HG02885 (cell line): ENCODE results near the gene PXDN.

Experiments used
- ATAC-seq: cut with Tn5 transposase; IDR thresholded peaks from one replicate; pipeline ENCODE4 v1.9.1; 2021; ENCODE audit warnings: mild to moderate bottlenecking; ENCODE audit not compliant: unreplicated experiment, poor library complexity

The PXDN gene

DNA sequence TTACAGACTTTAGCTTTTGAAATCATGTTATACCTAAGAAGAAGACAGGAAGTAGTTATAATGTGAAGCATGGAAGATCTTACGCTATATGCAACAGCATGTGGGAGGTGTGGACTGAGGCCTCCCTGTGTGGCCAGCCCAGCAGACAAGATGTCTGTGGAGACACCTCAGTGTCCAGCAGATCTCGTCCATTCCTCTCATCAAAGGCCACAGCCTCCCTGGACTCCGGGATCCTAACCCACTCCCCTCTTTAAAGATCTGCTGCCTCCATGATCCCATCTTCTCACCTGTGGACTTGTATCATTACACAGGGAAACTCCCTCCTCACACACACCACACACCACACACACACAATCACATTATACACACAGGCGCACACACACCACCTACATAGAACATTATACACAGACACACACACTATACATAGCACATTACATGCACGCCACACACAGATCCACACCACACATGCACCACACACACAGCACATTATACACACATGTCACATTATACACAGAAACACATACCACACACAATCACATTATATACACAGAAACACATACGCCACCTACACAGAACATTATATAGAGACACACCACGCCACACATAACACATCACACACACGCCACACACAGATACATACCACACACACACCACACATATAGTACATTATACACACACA, 89.5 kb downstream of the PXDN start:
- no peak for ATAC-seq

- ATAC-seq = no peak
Measured at GRCh38 chr2:1653956-1654695, 90.2 kb downstream of the PXDN start.

DNA sequence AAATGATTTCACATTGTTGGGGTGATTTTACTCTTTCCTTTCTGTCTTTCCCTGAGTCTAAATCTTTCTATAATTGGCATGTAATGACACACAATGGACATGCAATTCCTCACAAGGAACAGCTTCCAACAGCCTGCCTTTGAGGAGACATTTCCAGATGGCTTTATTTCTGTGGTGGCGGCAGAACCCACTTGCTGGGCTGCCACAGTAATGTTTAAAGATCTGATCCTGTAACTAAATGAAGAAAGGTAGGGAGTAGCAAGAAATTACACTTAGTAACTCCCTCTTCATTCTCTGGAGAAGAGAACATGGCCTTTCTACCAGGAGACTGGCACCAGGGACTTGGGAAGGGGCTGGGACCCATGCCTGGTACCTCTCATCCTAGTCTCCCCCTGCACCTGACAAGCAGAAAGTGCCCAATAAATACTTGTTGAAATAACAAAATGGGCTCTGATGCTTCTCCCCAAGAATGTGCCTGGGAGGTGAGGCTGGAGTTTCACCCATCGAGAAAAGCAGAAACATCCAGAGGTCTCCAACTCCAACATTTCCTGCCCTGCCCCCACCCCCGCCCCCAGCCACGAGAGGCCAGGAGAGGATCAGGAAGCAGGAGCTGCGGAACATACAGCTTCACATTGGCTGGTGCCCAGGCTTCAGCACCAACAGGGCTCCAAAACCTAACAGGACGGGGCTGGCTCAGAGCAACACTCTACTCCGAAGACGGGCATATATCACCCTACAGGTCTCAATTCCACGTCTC, 92.1 kb downstream of the PXDN start:
- ATAC-seq = no peak

- no peak for ATAC-seq
Measured at GRCh38 chr2:1651121-1652033, 92.9 kb downstream of the PXDN start.

GRCh38 chr2:1650085-1650872, 94.0 kb downstream of the PXDN start:
- no peak for ATAC-seq

- no peak for ATAC-seq
Measured at GRCh38 chr2:1649103-1650084, 94.9 kb downstream of the PXDN start.

DNA sequence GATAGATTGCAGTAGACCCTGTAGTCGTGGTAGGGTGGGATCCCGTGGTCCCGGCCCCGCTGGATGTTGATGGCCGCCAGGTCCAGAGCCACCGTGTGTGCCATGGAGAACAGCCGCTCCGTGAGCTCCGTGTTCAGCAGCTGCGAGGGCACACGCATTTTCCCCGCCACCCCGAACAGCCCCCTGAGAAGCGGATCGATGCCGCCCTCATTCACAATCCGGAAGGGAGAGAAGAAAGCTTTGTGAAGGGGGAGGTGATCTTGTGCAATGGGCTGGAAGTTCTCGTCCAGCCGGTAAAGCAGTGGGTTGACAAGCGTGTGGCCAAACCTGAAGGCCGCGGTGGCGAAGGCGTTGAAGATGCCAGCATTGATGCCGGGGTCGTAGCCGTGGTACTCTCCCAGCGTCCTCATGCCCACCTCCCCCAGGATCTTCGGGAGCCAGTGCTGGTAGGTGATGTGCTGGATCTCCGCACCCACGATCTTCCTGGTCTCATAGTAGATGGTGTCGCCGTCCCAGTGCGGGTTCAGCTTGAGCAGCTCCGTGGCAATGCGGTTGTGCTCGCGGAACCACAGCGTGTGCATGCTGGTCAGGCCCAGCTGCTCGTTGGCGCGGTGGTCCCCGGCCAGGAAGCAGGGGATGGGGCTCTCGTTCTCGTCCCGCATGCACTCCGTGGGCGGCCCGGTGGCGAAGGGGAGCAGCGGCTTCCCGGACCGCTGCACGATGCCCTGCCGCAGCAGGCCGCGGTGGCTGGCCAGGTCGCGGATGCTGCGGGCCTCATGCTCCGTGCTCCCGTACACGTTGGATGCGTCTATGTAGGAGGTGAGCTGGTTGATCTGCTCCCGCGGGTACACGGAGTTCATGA, 95.8 kb downstream of the PXDN start:
- no peak for ATAC-seq

DNA sequence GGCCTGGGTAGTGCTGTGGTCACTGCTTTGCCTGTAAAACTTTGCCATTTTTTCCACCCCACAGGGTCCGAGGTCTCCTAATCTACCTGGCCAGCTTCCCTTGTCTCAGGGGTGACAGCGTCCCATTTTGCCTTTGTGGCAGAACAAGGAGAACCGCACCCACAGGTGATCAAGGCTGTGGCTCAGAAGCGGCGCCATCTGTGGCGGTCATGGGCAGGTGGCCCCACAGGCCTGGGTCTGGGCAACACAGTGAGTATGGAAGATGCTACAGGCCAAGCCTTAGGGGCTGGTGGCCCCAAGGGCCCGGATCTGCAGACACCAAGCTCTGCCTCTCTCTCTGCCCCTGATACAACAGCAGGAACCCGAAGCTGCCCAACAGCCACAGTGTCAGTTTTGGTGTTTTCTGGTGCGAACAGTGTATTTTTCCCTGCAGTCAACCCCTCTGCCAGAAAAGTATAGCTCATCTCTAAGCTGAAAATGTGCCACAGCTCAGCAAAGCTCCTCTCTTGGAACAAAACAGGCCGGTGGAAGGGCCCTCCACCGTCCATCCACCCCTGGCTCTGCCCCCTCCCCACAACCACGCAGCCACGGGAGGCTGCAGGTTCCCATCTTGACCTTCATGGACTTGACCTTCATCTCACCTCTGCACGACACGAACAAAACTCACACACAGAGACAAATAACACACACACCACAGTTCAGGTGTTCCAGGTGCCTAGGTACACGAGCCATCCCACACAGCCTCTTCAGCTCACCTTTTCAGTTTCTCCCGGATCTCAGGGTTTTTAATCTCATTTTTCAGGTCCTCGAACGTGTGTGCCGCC, 96.7 kb downstream of the PXDN start:
- ATAC-seq = no peak

DNA sequence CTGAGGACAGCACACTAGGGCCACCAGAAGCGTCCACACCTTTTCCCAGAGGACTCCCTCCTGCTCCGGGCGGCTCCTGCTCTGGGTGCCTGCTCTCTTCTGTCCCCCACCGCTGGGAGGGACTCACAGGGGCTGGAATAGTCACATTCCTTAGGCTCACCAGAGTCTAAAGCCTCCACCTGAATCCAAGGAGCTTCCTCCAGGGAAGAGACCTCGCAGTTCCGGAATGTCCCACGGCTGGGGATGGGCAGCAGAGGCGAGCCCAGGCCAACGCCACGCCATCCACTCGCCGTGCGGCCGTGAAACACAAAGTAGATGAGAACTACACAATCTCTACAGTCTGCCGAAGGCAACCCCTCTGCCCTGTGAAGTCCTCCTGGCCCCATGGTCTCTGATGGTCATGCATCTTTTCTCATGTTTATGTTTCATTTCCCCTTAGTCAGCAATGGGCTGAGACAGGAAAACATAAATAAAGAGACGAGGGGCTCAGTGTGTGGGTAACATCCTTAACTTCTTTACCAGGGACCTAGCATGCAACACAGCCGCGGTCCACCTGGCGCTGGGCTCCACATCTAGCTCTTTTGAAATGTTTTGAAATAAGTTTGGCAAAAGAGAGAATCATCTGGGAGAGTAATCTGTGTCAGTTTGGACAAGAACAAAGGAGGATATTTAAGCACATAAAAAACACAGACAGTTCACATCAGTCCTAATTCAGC, 98.4 kb downstream of the PXDN start:
- ATAC-seq = no peak

GRCh38 chr2:1644427-1644826, 99.9 kb downstream of the PXDN start:
- ATAC-seq = no peak

DNA sequence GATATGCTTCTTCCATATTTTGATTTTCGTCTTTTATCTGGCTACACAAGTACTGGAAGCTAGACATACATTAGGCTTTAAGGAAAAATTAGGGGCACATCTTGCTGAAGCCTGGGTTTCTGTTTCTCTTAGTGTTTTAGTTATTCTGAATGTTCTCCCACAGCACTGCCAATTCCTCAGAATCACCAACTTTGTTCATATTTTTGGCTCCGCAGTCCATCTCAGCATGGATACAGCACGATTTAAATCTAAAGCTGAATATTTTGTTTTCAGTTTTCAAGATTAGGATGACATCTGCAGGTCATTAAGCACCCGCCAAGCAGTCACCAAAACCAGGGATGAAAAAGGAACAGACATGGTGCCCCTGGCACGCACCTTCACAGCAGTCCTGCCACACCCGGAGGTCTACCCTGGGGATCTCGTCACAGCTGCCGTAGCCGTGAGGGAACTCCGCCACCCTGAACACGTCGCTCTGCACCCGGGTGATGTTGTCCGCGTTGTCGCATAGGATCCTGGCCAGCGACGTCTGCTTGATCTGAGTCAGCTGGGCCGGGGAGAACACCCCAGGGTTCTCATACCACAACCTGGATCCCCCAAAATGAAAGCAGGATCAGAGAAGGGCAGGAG, 101.2 kb downstream of the PXDN start:
- no peak for ATAC-seq

DNA sequence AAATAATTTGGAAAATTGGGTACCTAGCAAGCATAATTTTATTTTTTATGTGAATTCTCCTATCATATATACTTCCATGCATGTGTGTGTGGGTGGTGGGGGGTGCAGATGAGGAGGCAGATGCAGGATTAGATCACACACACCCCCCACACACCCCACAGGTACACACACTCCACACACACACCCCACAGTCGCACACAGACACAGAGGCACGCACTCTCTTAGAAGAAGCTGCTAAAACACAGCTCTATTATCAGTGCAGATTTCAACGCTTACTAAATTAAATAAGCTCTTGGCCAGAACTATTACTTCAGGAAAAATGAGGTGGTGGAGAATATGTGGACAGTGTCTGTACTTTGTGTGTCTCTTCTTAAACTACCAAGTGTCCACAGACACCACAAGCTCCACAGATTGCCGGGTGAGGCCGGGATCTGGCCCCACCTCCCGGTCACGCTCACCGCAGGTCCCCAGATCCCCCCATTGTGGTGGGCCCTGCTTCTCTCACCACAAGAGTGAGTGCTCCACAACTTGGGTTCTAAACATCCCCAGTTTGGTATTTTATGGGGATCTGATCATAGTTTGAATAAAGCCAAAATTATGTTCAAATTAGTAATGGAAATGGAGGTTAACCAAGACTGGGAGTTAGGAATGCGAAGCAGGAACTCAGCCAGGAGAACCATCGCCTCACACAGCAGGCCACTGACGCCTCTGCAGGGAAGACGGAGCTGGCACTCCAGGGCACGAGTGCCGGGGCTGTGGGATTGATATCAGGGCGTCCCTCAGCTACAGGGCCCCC, 102.1 kb downstream of the PXDN start:
- ATAC-seq = no peak

DNA sequence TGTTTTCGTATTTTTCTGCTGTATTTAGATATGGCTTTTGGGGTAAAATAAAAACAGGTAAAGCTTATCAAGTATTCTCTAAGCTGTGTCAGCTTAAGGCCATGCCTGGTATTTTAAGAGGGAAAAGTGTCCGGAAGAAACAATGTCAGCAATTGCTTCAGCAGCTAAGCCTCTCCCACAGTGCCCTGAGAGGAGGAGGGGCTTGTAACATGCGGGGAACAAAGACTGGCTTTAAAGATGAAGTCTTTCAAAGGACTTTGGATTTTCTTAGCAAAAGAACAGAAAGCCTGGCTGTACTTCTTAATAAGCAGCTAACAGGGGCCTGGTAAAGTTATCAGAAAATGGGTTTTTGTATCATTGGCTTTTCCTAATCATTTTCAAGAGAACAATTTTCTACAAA, 102.8 kb downstream of the PXDN start:
- ATAC-seq = no peak

GRCh38 chr2:1640301-1641135, 103.8 kb downstream of the PXDN start:
- no peak for ATAC-seq
